ENCODE measurements around the gene PKLR. TPM values are rescaled to one million over a fixed set of nuclear protein-coding genes. Genes with fewer than 3 reads are reported as not detected.

The PKLR gene
- total and polyA plus RNA-seq, 2 of the 8 experiments (the other 6 are each of a cell fraction or from before 2014, with no cell fraction given): 2.3 to 7.5 TPM

GRCh38 chr1:155286544-155286943, 14.7 kb downstream of the PKLR start:
- Histone ChIP-seq H3K14ac (ENCODE audit: insufficient read length) (no peak overlapping the region), H3K9me3 (ENCODE audit: insufficient read depth in 2 of 2, low read depth in 1 of 2, low read length in 1 of 2) (no peaks in the 10 kb centered on the region), H2BK5ac (ENCODE audit: low read depth, low read length) (no peak overlapping the region), H2BK15ac (ENCODE audit: low read length) (no peak overlapping the region), H2BK120ac (replicated peaks; ENCODE audit: low read depth, low read length) (no peak overlapping the region), H3K27me3 (replicated peaks in 1 of 4; ENCODE audit: control insufficient read depth in 3 of 4, extremely low read depth in 1 of 4, insufficient read depth in 3 of 4, low read length in 3 of 4) (no peaks in the 10 kb centered on the region), H3K4me1 (replicated peaks in 1 of 4; ENCODE audit: control insufficient read depth in 3 of 4, insufficient read depth in 4 of 4, low read length in 3 of 4) (no peaks in the 10 kb centered on the region; a peak in 1 of 7 replicates), H2AFZ (ENCODE audit: low read length) (no peak overlapping the region), H4K5ac (ENCODE audit: insufficient read length, low read depth, low read length) (no peak overlapping the region), H3K36me3 (ENCODE audit: control insufficient read depth in 2 of 4, insufficient read depth in 4 of 4, low read length in 3 of 4) (no peaks in the 10 kb centered on the region; a peak in 1 of 8 replicates), H3K4me3 (ENCODE audit: extremely low read depth in 1 of 4, insufficient read depth in 2 of 4, low read depth in 3 of 4, low read length in 4 of 4) (no peak overlapping the region), H3K9ac (replicated peaks in 1 of 4; ENCODE audit: extremely low read depth in 1 of 4, low read depth in 3 of 4, low read length in 3 of 4) (no peak overlapping the region), H3K23ac (ENCODE audit: insufficient read length) (no peak overlapping the region), H2AK5ac (ENCODE audit: low read depth, low read length) (no peak overlapping the region), H3K23me2 (ENCODE audit: low read depth, low read length) (no peaks in the 10 kb centered on the region), H4K20me1 (replicated peaks in 1 of 2; ENCODE audit: control insufficient read depth in 1 of 2, insufficient read depth in 2 of 2, low read length in 2 of 2) (no peaks in the 10 kb centered on the region), H3K4me2 (ENCODE audit: insufficient read depth in 1 of 2, low read depth in 2 of 2, low read length in 2 of 2) (no peak overlapping the region), H4K91ac (replicated peaks; ENCODE audit: insufficient read length, low read length) (no peak overlapping the region), H2BK20ac (ENCODE audit: low read length) (no peak overlapping the region), H3K18ac (ENCODE audit: extremely low read depth, low read length) (no peak overlapping the region), H3K79me2 (ENCODE audit: control insufficient read depth in 1 of 2, insufficient read depth in 2 of 2, low read length in 2 of 2) (no peaks in the 10 kb centered on the region), H3K4ac (replicated peaks; ENCODE audit: insufficient read length, low read depth, low read length) (no peak overlapping the region), H3K56ac (replicated peaks; ENCODE audit: insufficient read length, low read depth, low read length) (no peak overlapping the region), H2BK12ac (ENCODE audit: low read depth, low read length) (no peak overlapping the region), H4K8ac (ENCODE audit: extremely low read depth, insufficient read depth, low read length) (no peak overlapping the region), H3K79me1 (ENCODE audit: low read depth, low read length) (no peaks in the 10 kb centered on the region), H3K27ac (ENCODE audit: low read depth, low read length) (no peak overlapping the region)
- TF ChIP-seq EP300 (IDR thresholded peaks at IDR 0.05; ENCODE audit: borderline replicate concordance in 1 of 2, low read depth in 2 of 2, low read length in 2 of 2) (no peak), BACH1 (IDR thresholded peaks at IDR 0.05; ENCODE audit: low read length) (no peak), SIRT6 (IDR thresholded peaks at IDR 0.05; ENCODE audit: low read length) (no peak), POLR2AphosphoS5 (IDR thresholded peaks at IDR 0.05; ENCODE audit: low read depth, low read length) (no peak)
- FAIRE-seq: no peak
- ChIA-PET POLR2A (ENCODE audit: partially characterized antibody) (interaction anchor here (1.5 to 2.1 kb wide), 4 partner anchors 11 to 34 kb away, joined by 4 to 7 read pairs (median 6); partner anchors contain the start of genes FDPS and RUSC1), CTCF (ENCODE audit: partially characterized antibody) (interaction anchor here (0.6 to 2.1 kb wide), 5 partner anchors 9 to 109 kb away, joined by 3 to 7 read pairs (median 3); no protein-coding TSS in a partner anchor)
- no peak for DNase-seq (ENCODE audit: low read depth in 1 of 2, low spot score in 2 of 2)
- WGBS, 2 experiments (ENCODE audit: extremely low coverage in 1 of 2, insufficient coverage in 1 of 2, insufficient read length in 1 of 2, insufficient replicate concordance in 2 of 2, low coverage in 1 of 2, low lambda C conversion rate in 2 of 2, missing lambda C conversion rate in 1 of 2): 96% methylated on average over 2 of the region's 2 CpGs; no CpG with 5 or more reads in 1 of the 2 experiments

Data from H1 (cell line).